Ovary (tissue), 3 donors: ENCODE data around the gene ME1.

Source experiments
- POLR2A ChIP-seq: fragments of 450-650 bp; IDR thresholded peaks from one replicate; pipeline ENCODE4 v1.6.1; 2017; ENCODE audit warnings: antibody characterized with exemption, mild to moderate bottlenecking, moderate library complexity
- TF ChIP-seq, protein P1 (sequence below), 3 donors: fragments of 450-650 bp in 2 of 3; fragments of 200-600 bp in 1 of 3; IDR thresholded peaks; one replicate each; pipeline versions ENCODE4 v1.5.1 to v1.8.0; 2016 to 2022; ENCODE audit warnings: antibody characterized with exemption in 3 of 3, mild to moderate bottlenecking in 1 of 3
- donor health status: DM: no; HTN: no; CAD: no.

DNA sequence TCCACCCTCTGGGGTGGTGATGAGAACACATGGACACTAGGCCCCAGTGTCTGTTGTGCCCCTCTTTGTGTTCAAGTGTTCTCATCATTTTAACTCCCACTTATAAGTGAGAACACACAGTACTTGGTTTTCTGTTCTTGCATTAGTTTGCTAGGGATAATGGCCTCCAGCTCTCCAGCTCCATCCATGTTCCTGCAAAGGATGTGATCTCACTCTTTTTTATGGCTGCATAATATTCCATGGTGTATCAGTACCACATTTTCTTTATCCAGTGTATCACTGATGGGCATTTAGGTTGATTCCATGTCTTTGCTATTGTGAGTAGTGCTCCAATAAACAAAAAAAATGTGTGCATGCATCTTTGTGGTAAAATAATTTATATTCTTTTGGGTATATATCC lies 170.3 kb downstream of the ME1 start:
- TF ChIP-seq, protein P1, sequence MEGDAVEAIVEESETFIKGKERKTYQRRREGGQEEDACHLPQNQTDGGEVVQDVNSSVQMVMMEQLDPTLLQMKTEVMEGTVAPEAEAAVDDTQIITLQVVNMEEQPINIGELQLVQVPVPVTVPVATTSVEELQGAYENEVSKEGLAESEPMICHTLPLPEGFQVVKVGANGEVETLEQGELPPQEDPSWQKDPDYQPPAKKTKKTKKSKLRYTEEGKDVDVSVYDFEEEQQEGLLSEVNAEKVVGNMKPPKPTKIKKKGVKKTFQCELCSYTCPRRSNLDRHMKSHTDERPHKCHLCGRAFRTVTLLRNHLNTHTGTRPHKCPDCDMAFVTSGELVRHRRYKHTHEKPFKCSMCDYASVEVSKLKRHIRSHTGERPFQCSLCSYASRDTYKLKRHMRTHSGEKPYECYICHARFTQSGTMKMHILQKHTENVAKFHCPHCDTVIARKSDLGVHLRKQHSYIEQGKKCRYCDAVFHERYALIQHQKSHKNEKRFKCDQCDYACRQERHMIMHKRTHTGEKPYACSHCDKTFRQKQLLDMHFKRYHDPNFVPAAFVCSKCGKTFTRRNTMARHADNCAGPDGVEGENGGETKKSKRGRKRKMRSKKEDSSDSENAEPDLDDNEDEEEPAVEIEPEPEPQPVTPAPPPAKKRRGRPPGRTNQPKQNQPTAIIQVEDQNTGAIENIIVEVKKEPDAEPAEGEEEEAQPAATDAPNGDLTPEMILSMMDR (IDR thresholded peaks at IDR 0.05): no peak
- no peak for TF ChIP-seq POLR2A
